Epithelial cell of prostate (primary cell): ENCODE measurements around the gene KCMF1.

Experiments used
- DNase-seq: peaks from one replicate; pipeline ENCODE4 v3.0.0-alpha.2; 2011; ENCODE audit warnings: low read depth, low spot score
- H3K27ac ChIP-seq: fragments of 450-650 bp; 2 replicates; pipeline ENCODE4 v1.5.1; 2017; ENCODE audit warnings: mild to moderate bottlenecking

KCMF1 gene

GRCh38 chr2:85016446-85016845 is 45.5 kb downstream of the KCMF1 start:
- peak overlapping the region; percentile 59 for H3K27ac ChIP-seq
- DNase-seq = no peak

- peak overlapping the region; percentile 81 for H3K27ac ChIP-seq
- DNase-seq = no peak
Observed at GRCh38 chr2:85017411-85018048, 46.6 kb downstream of the KCMF1 start.

- peak overlapping the region; percentile 81 for H3K27ac ChIP-seq
- DNase-seq = no peak
Observed at GRCh38 chr2:85018049-85018447, 47.1 kb downstream of the KCMF1 start.

GRCh38 chr2:85019121-85019520 is 48.2 kb downstream of the KCMF1 start:
- peak overlapping the region; percentile 81 for H3K27ac ChIP-seq
- DNase-seq = peak; percentile 63

DNA sequence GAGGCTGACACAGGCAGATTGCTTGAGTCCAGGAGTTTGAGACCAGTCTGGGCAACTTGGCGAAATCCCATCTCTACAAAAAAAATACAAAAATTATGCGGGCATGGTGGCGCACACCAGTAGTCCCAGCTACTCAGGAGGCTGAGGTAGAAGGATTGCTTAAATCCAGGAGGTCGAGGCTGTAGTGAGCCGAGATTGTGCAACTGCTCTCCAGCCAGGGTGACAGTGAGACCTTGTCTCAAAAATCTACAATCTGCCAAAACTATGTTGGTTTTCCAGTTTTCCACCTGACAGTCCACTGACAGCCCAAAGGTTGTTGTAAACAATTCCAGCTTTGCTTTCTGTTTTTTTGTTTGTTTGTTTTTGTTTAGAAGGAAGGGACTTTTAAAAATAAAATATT is 51.3 kb downstream of the KCMF1 start:
- no peak overlapping the region for H3K27ac ChIP-seq
- no peak for DNase-seq

DNA sequence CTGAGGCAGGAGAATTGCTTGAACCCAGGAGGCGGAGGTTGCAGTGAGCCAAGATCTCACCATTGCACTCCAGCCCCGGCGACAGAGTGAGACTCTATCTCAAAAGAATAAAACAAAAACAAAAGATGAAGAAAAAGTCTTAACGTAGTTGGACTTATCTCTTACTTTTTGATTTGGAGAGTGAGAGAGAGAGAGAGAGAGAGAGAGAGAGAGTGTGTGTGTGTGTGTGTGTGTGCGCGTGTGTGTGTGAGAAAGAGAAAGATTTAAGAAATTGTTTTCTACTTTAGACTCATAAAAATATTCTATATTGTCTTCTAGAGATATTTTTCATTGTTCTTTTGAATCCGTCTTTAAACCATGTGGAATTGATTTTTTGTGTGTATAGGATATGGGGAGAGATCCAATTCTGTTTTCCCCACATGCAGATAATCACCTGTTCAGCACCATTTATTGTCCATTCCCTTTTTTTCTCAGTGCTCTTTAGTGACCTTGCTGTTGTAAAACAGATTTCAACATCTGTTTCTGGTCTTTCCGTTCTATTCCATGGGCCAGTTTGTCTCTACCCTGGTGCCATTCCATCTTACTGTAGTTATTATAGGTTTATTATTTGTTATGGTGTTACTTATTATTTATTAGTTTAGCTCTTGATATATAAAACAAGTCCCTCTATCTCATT is 53.5 kb downstream of the KCMF1 start:
- no peak overlapping the region for H3K27ac ChIP-seq
- DNase-seq = no peak

GRCh38 chr2:85032621-85033020 is 61.7 kb downstream of the KCMF1 start:
- DNase-seq = no peak

DNA sequence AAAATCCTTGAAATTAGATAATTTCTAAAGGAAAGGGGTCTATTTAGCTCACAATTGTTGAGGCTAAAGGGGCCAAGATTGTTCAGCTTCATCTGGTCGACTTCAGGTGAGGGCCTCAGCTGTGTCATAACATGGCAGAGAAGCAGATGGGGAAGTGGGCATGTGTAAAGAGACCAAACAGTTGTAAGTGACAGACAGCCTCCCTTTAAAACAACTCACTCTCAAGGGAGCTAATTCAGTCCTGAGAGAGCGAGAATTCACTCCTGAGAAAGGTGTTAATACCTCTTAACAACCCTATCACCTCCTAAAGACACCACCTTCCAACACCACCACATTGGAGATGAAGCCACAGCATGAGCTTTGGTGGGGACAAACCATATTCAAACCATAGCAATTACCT is 62.4 kb downstream of the KCMF1 start:
- DNase-seq = no peak
- no peak overlapping the region for H3K27ac ChIP-seq

More at GRCh38 chr2:85032621-85033020, 61.7 kb downstream of the KCMF1 start:
- no peak overlapping the region for H3K27ac ChIP-seq

DNA sequence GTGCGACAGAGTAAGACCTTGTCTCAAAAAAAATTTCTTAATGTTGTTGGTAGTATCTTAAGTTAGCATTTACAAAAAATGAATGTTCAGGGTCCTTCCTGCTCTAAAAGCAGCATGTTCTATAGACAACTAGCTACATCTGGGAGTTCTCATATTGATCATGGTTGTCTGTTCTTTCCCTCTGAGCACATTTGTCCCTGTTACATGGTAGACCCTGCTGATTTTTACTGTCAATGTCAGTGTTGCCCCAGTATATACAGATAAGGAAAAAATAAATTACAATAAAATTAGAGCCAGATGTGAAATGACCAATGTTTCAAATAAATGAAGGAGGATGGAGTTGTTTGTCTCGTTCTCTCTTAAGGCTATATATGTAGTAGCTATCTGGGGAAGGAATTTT is 63.2 kb downstream of the KCMF1 start:
- DNase-seq = no peak
- H3K27ac ChIP-seq = no peak overlapping the region

GRCh38 chr2:85037622-85038021 is 66.7 kb downstream of the KCMF1 start:
- no peak overlapping the region for H3K27ac ChIP-seq
- no peak for DNase-seq

DNA sequence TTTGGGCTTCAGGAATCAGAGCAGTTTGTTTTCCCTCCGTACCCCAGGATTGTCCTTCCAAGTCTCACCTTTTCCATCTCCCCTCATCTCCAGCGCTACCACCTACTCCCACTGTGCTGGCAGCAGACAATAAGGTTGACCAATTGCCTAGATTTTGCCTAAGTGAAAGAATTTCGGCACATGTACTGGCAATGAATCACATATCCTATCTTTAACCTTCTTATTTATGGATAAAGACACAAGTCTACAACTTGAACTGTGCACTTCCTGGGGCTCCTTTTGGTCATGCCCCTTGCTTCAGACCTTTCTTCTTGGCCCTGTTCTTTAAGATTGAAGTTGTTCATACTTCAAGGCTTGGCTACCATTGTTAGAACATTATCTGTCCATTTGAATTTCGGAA is 71.4 kb downstream of the KCMF1 start:
- DNase-seq = no peak
- no peak overlapping the region for H3K27ac ChIP-seq

- no peak for DNase-seq
- no peak overlapping the region for H3K27ac ChIP-seq
Observed at GRCh38 chr2:85048534-85048933, 77.6 kb downstream of the KCMF1 start.

DNA sequence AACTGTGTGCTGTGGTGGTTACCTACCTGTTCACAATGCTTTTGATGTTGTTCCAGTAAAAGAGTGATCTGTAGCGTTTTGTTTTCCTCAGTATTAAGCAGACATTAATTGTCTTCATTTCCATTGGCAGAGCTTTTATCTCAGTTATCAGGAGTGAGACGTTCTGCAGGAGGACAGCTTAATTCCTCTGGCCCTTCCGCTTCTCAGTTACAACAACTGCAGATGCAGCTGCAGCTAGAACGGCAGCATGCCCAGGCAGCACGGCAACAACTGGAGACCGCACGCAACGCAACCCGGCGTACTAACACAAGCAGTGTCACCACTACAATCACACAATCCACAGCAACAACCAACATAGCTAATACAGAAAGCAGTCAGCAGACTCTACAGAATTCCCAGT is 78.3 kb downstream of the KCMF1 start:
- no peak for DNase-seq
- no peak overlapping the region for H3K27ac ChIP-seq

DNA sequence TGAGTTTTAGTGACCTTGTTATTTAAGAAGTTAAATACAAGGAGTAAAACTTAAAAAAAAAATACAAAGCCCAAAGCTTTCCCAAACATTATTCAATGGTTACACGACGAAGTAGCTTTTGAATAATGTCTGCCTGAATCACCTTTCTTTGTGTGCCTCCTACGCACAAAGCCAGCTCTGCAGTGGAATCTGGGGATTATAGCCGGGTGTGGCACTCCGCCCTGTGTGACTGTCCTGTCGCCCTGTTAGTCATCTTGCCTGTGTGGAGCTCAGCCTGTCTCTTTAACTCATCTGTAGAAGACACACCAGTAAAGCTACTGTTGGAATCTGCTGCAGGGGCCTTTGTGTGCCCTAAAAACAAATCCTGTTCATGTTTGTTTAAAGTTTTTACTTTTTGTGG is 82.8 kb downstream of the KCMF1 start:
- peak overlapping the region; percentile 81 for H3K27ac ChIP-seq
- peak; percentile 55 for DNase-seq

GRCh38 chr2:85057226-85057962 is 86.4 kb downstream of the KCMF1 start:
- DNase-seq = no peak
- no peak overlapping the region for H3K27ac ChIP-seq

- no peak for DNase-seq
- H3K27ac ChIP-seq = no peak overlapping the region
Observed at GRCh38 chr2:85061896-85062295, 90.9 kb downstream of the KCMF1 start.

- no peak for DNase-seq
Observed at GRCh38 chr2:85062565-85062964, 91.6 kb downstream of the KCMF1 start.

DNA sequence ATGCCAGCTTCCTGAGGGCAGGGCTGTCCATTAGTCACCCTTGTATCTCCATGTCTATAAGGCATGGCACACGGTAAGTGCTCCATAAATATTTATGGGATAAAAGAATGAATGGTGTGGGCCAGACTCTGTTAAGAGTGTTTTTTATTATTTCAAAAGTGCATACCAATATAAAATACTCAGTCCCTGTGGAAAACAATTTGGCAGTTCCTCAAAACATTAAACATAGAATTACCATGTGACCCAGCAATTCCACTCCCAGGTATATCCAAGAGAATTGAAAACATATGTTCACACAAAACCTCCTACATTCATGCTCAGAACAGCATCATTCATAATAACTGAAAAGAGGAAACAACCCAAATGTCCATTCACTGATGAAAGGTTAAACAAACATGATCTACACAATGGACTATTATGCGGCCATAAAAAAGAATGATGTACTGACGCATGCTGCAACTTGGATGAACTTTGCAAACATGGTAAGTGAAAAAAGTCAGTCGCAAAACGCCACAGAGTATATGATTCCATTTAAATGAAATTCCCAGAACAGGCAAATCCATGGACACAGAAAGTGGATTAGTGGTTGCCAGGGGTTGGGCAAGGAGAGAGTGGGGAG is 93.1 kb downstream of the KCMF1 start:
- H3K27ac ChIP-seq = no peak overlapping the region
- DNase-seq = no peak

More at GRCh38 chr2:85062565-85062964, 91.6 kb downstream of the KCMF1 start:
- H3K27ac ChIP-seq = no peak overlapping the region

- no peak for DNase-seq
- H3K27ac ChIP-seq = no peak overlapping the region
Observed at GRCh38 chr2:85064927-85065577, 94.1 kb downstream of the KCMF1 start.

GRCh38 chr2:85066006-85066740 is 95.2 kb downstream of the KCMF1 start:
- no peak overlapping the region for H3K27ac ChIP-seq
- DNase-seq = no peak
